Breast epithelium (tissue), 4 donors: ENCODE results near the gene CALY. TPM values are rescaled to one million over a fixed set of nuclear protein-coding genes. Genes with fewer than 3 reads are reported as not detected.

Experiments
- DNase-seq, 2 donors: peaks; one replicate each; pipeline ENCODE4 v3.0.0-alpha.2; 2019; ENCODE audit warnings: low spot score in 2 of 2
- H3K27ac ChIP-seq, 2 donors: fragments of 200-600 bp; sonication (generic) in 1 of 2; one replicate each; pipeline ENCODE4 v1.5.1; 2016 to 2019; ENCODE audit warnings: mild to moderate bottlenecking in 1 of 2
- H3K27me3 ChIP-seq, 2 donors: fragments of 200-600 bp; sonication (generic) in 1 of 2; one replicate each; pipeline versions ENCODE4 v1.5.1 to v1.6.0; 2017 to 2019; ENCODE audit warnings: control low read depth in 1 of 2, mild to moderate bottlenecking in 1 of 2
- H3K36me3 ChIP-seq: fragments of 200-600 bp; one replicate; pipeline ENCODE4 v1.5.1; 2019
- H3K4me1 ChIP-seq, 2 donors: fragments of 200-600 bp; sonication (generic); one replicate each; pipeline ENCODE4 v1.5.1; 2016 to 2019; ENCODE audit warnings: control low read depth in 1 of 2
- H3K4me3 ChIP-seq, 3 donors: fragments of 200-600 bp; sonication (generic); 1 replicate in 2 of 3; 2 replicates in 1 of 3; pipeline ENCODE4 v1.5.1; 2016 to 2019; ENCODE audit warnings: mild to moderate bottlenecking in 3 of 3, moderate library complexity in 2 of 3
- H3K9me3 ChIP-seq, 2 donors: fragments of 200-600 bp; sonication (generic) in 1 of 2; one replicate each; pipeline ENCODE4 v1.5.1; 2016 to 2019; ENCODE audit warnings: control low read depth in 1 of 2
- POLR2A ChIP-seq: fragments of 450-650 bp; IDR thresholded peaks from one replicate; pipeline ENCODE4 v1.6.1; 2016; ENCODE audit warnings: antibody characterized with exemption, mild to moderate bottlenecking, moderate library complexity
- POLR2AphosphoS5 ChIP-seq, 3 donors: sonication (generic); formaldehyde crosslinking; IDR thresholded peaks; one replicate each; pipeline ENCODE4 v1.6.1; 2017; ENCODE audit warnings: antibody characterized with exemption in 3 of 3
- intact Hi-C: fragments of 100-400 bp; cut with DNase I; formaldehyde crosslinking; loops from one replicate; pipeline ENCODE4 v1.15.1; 2023; ENCODE audit warnings: low total_unique reads
- total RNA-seq, 3 donors: library from RNA; depleted of rRNA; stranded (reverse); fragments of >200 nt; gene quantifications; one replicate each; pipeline ENCODE4 v1.1.0, GENCODE V29; 2016
- TF ChIP-seq, protein P1 (sequence below), 3 donors: fragments of 450-650 bp; IDR thresholded peaks; one replicate each; pipeline ENCODE4 v1.5.1; 2016 to 2017; ENCODE audit warnings: antibody characterized with exemption in 3 of 3, mild to moderate bottlenecking in 3 of 3, moderate library complexity in 3 of 3

The CALY gene
- total RNA-seq, 3 donors from 2014 or later = 0.66 TPM; not detected in 2

DNA sequence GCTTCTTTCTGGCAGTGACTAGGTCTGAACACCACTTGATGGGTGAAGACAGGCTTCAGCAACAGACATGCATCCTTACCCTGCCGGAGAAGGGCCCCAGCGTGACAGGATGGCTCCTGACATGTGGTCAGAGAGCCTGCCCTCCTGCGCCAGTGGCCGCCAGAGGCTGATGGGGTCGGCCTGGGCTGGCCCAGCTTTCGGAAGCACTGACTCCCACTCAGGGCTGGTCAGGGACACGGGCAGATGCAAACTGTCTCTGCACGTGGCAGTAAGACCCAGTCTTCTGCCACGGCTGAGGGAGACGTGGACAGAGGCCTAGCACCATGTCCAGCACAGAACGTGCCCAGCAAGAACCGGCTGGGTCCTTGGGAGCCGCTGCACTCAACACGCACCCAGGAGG lies 38.2 kb downstream of the CALY start:
- peaks cover 22% of the 10 kb centered on the region for H3K36me3 ChIP-seq
- DNase-seq = no peak

DNA sequence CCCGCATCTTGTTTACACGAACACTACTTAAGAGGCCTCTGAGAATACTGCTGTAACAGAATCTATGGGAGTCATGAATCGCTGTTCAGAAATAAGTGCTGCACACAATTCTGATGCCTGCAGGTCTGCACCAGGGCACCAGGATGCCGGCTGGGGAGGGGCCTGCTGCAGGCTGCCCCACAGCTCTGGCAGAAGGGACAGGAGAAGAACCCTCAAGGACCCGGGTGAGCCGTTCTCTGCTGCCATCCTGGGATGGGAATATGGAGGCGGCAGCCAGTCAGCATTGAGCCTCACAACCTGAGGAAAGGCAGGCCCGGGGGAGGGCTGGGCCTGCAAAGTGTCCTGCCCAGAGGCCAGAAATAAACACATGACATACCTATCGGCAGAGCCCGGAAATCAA lies 39.2 kb downstream of the CALY start:
- intact Hi-C loops = no loop called here
- no peaks in the 10 kb centered on the region for H3K27me3 ChIP-seq
- TF ChIP-seq, protein P1, sequence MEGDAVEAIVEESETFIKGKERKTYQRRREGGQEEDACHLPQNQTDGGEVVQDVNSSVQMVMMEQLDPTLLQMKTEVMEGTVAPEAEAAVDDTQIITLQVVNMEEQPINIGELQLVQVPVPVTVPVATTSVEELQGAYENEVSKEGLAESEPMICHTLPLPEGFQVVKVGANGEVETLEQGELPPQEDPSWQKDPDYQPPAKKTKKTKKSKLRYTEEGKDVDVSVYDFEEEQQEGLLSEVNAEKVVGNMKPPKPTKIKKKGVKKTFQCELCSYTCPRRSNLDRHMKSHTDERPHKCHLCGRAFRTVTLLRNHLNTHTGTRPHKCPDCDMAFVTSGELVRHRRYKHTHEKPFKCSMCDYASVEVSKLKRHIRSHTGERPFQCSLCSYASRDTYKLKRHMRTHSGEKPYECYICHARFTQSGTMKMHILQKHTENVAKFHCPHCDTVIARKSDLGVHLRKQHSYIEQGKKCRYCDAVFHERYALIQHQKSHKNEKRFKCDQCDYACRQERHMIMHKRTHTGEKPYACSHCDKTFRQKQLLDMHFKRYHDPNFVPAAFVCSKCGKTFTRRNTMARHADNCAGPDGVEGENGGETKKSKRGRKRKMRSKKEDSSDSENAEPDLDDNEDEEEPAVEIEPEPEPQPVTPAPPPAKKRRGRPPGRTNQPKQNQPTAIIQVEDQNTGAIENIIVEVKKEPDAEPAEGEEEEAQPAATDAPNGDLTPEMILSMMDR (IDR thresholded peaks at IDR 0.05) = no peak
- TF ChIP-seq POLR2A = no peak
- TF ChIP-seq POLR2AphosphoS5 (IDR thresholded peaks at IDR 0.05) = no peak
- no peaks in the 10 kb centered on the region for H3K4me1 ChIP-seq
- DNase-seq = no peak
- no peak overlapping the region for H3K27ac ChIP-seq
- no peak overlapping the region for H3K4me3 ChIP-seq
- H3K36me3 ChIP-seq = peaks cover 28% of the 10 kb centered on the region
- H3K9me3 ChIP-seq = no peaks in the 10 kb centered on the region

More for the DNA sequence above, 38.2 kb downstream of the CALY start:
- TF ChIP-seq, protein P1 (IDR thresholded peaks at IDR 0.05) = no peak
- TF ChIP-seq POLR2A (no peak), POLR2AphosphoS5 (IDR thresholded peaks at IDR 0.05) (no peak)
- Histone ChIP-seq H3K4me3 (no peak overlapping the region), H3K27me3 (no peaks in the 10 kb centered on the region), H3K9me3 (no peaks in the 10 kb centered on the region), H3K27ac (no peak overlapping the region), H3K4me1 (no peaks in the 10 kb centered on the region)
- intact Hi-C loops = no loop called here

DNA sequence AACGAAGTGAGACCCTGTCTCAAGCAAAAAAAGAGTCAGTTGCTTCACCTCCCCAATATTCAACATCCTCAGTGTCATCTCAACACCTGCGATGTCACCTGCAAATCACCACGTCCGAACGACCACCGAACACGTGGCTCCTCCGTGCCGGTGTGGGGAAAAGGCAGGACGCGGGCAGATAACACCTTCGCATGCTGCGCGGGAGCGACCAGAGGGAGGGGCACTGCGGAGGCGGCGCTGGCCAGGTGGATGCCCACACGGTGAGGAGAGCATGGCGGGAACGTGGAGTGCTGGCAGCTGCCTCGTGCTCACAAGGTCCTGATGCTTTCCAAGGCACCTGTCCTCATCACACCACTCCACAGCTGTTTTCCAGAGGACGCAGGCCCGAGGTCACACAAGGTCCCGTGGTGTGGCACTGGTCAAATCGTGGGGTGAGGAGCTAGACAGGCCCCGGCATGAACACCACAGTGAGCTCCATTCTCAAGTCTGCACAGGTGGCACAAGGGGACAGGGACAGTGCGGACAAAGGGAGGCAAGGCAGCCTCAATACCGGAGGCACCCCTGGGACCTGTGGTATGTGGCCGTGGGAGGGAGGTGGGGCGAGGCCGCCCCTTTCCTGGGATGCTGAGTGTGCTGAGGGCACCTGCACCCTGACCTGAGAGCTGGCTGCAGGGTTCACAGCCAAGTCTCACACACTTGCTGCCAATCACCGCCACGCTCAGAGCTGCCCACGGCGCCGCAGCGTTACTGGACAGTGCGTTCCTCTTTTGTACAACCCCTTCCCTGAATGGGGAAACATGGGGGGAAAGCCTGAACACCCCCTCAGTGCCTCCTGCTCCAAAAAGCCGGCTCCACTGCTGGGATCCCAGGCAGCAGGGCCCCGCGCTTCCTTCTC lies 41.0 kb downstream of the CALY start:
- peaks cover 29% of the 10 kb centered on the region for H3K36me3 ChIP-seq
- intact Hi-C loops = no loop called here
- no peak overlapping the region for H3K27ac ChIP-seq

DNA sequence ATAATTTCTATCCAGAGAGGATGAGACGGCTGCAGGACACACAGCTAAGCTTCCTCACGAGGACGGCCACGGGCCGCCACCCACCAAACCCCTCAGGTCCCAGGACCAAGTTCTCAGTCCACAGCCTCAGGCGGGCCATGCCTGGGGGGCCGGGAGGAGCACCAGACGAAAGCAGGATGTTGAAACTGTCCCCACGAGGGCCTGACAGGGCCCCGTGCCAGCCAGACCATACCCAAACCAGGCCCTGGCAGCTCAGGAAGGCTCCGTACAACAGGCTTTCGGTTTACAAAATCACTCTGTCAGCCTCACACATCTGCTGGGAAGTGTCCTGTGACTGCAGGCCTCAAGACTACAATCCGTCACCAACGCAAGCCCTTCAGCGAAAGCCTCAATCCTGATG lies 42.5 kb downstream of the CALY start:
- no peaks in the 10 kb centered on the region for H3K9me3 ChIP-seq
- intact Hi-C loops = no loop called here
- H3K4me1 ChIP-seq = no peaks in the 10 kb centered on the region
- H3K36me3 ChIP-seq = peaks cover 20% of the 10 kb centered on the region
- no peak overlapping the region for H3K27ac ChIP-seq
- H3K4me3 ChIP-seq = no peak overlapping the region
- DNase-seq = no peak
- TF ChIP-seq POLR2AphosphoS5 (IDR thresholded peaks at IDR 0.05) (no peak), POLR2A (no peak)
- no peaks in the 10 kb centered on the region for H3K27me3 ChIP-seq

More for the DNA sequence above, 41.0 kb downstream of the CALY start:
- no peaks in the 10 kb centered on the region for H3K9me3 ChIP-seq
- no peaks in the 10 kb centered on the region for H3K4me1 ChIP-seq
- no peaks in the 10 kb centered on the region for H3K27me3 ChIP-seq
- TF ChIP-seq POLR2A = no peak
- TF ChIP-seq, protein P1 (IDR thresholded peaks at IDR 0.05) = no peak
- TF ChIP-seq POLR2AphosphoS5 (IDR thresholded peaks at IDR 0.05) = no peak
- no peak overlapping the region for H3K4me3 ChIP-seq
- DNase-seq = no peak

DNA sequence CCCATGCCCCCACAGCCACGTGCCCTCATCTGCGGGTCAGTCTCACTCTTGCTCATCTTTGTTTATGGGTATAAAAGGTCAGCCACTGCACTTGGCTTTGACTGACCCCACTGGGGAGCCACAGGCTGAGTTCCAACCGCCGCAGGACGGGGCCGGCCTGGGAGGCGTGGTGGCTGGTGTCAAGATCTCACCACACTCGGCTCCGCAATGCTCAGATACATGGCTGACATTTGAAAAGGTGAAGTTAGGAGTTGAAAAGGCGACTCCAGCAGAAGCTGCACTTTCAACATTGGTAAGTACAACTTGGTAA lies 42.9 kb downstream of the CALY start:
- no peak for DNase-seq
- H3K9me3 ChIP-seq = no peaks in the 10 kb centered on the region
- TF ChIP-seq POLR2A = no peak
- no peak for TF ChIP-seq POLR2AphosphoS5 (IDR thresholded peaks at IDR 0.05)
- TF ChIP-seq, protein P1 (IDR thresholded peaks at IDR 0.05) = no peak
- intact Hi-C loops = no loop called here
- no peak overlapping the region for H3K27ac ChIP-seq
- no peaks in the 10 kb centered on the region for H3K27me3 ChIP-seq
- no peak overlapping the region for H3K4me3 ChIP-seq
- H3K36me3 ChIP-seq = peaks cover 19% of the 10 kb centered on the region
- H3K4me1 ChIP-seq = no peaks in the 10 kb centered on the region
